ENCODE data around the gene SNAPIN. TPM values are rescaled to one million over a fixed set of nuclear protein-coding genes. Genes with fewer than 3 reads are reported as not detected.

Gene SNAPIN
- total and polyA plus RNA-seq, 8 donors = 7.5 to 27.3 (median 12.5) TPM

- no peak for DNase-seq
- no peak overlapping the region for H3K27ac ChIP-seq
These were observed 21.6 kb downstream of the SNAPIN start for GRCh38 chr1:153680120-153680403.

GRCh38 chr1:153682730-153683129 is 24.2 kb downstream of the SNAPIN start:
- no peaks in the 10 kb centered on the region for H3K27me3 ChIP-seq
- no peak for TF ChIP-seq CTCF (IDR thresholded peaks at IDR 0.05)
- no peak overlapping the region for H3K4me3 ChIP-seq
- peaks cover 0 to 11% (median 5%) of the 10 kb centered on the region in 3 donors for H3K4me1 ChIP-seq
- 83 to 87% methylated on average over 7 of the region's 7 CpGs for WGBS, 2 donors
- H3K9me3 ChIP-seq = no peaks in the 10 kb centered on the region
- H3K27ac ChIP-seq = no peak overlapping the region
- intact Hi-C loops (cut with DNase I) = loop anchor here in 1 of 3 donors (5.0 kb wide), 1 partner anchor 60 kb away; no protein-coding TSS in a partner anchor
- FAIRE-seq (no peak), ATAC-seq (no peak), DNase-seq (no peak)
- H3K36me3 ChIP-seq = no peaks in the 10 kb centered on the region

More at GRCh38 chr1:153680120-153680403, 21.6 kb downstream of the SNAPIN start:
- TF ChIP-seq CTCF (IDR thresholded peaks at IDR 0.05) = no peak
- FAIRE-seq = no peak
- H3K27me3 ChIP-seq = no peaks in the 10 kb centered on the region
- intact Hi-C loops (cut with DNase I) = loop anchor here in 1 of 3 donors (5.0 kb wide), 1 partner anchor 62 kb away; no protein-coding TSS in a partner anchor
- H3K4me3 ChIP-seq = no peak overlapping the region
- WGBS, 2 donors = 50 to 58% methylated on average over 10 of the region's 10 CpGs
- H3K4me1 ChIP-seq = peaks cover 0 to 11% (median 5%) of the 10 kb centered on the region in 3 donors
- H3K9me3 ChIP-seq = no peaks in the 10 kb centered on the region
- ATAC-seq = no peak
- H3K36me3 ChIP-seq = no peaks in the 10 kb centered on the region

- no peaks in the 10 kb centered on the region for H3K9me3 ChIP-seq
- no peak for TF ChIP-seq CTCF (IDR thresholded peaks at IDR 0.05)
- H3K27me3 ChIP-seq = no peaks in the 10 kb centered on the region
- intact Hi-C loops (cut with DNase I) = loop anchor here in 1 of 3 donors (5.0 kb wide), 1 partner anchor 58 kb away; no protein-coding TSS in a partner anchor
- no peaks in the 10 kb centered on the region for H3K36me3 ChIP-seq
- WGBS, 2 donors = 74 to 76% methylated on average over 5 of the region's 5 CpGs
- H3K27ac ChIP-seq = no peak overlapping the region
- H3K4me1 ChIP-seq = no peaks in the 10 kb centered on the region
- FAIRE-seq = no peak
- ATAC-seq = peak in 1 of 4 donors; percentile 18
- no peak overlapping the region for H3K4me3 ChIP-seq
- DNase-seq = no peak
These were observed 25.4 kb downstream of the SNAPIN start for GRCh38 chr1:153683854-153684253.

GRCh38 chr1:153684892-153685291 is 26.4 kb downstream of the SNAPIN start:
- intact Hi-C loops (cut with DNase I) = loop anchor here in 1 of 3 donors (5.0 kb wide), 1 partner anchor 57 kb away; no protein-coding TSS in a partner anchor
- FAIRE-seq = no peak

More at GRCh38 chr1:153684892-153685291, 26.4 kb downstream of the SNAPIN start:
- Histone ChIP-seq H3K4me3 (no peak overlapping the region), H3K27me3 (no peaks in the 10 kb centered on the region), H3K4me1 (no peaks in the 10 kb centered on the region), H3K27ac (no peak overlapping the region), H3K36me3 (no peaks in the 10 kb centered on the region), H3K9me3 (no peaks in the 10 kb centered on the region)
- WGBS, 2 donors = 53 to 68% methylated on average over 12 of the region's 12 CpGs
- ATAC-seq (no peak), DNase-seq (no peak)
- no peak for TF ChIP-seq CTCF (IDR thresholded peaks at IDR 0.05)

Data from pancreas (tissue), 10 donors.